CD1c-positive myeloid dendritic cell (primary cell): ENCODE data around the gene RUNX3.
A peak's percentile ranks its signal among the peaks of the same experiment; 100 is the strongest.

Experiments used
- DNase-seq: peaks from one replicate; pipeline ENCODE4 v3.0.0-alpha.2; 2016; ENCODE audit errors: extremely low spot score

The RUNX3 gene

DNA sequence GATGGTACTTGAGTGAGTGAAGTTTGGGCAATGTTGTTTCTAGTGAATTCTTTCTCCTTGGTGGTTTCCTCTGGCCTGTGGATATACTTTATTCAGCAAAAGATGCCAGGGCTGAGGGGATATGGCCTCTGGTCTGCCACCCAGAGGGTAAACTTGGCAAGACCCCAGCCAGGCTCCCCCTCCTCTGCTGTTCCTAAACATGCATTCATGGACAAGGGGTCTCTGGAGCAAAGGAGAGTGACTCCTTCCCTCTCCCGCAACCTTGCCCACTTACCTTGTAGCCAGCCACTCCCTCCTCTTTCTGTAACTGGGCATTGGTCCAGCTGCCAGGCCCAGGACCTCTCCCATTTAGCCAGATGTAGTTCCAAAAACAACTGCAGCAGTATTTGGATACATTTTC is 43.8 kb downstream of the RUNX3 start:
- DNase-seq = no peak

DNA sequence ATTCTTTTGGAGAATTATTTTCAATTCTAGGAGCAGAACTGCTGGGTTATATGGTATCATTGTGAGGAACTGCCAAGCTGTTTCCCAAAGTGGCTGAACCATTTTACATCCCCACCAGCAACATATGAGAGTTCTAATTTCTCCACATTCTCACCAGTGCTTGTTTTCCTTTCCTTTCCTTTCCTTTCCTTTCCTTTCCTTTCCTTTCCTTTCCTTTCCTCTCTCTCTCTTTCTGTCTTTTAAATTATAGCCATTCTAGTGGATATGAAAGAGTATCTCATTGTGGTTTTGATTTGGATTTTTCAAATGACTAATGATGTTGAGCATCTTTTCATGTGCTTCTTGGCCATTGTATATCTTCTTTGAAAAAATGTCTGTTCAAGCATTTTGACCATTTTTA is 45.3 kb downstream of the RUNX3 start:
- DNase-seq = no peak

DNA sequence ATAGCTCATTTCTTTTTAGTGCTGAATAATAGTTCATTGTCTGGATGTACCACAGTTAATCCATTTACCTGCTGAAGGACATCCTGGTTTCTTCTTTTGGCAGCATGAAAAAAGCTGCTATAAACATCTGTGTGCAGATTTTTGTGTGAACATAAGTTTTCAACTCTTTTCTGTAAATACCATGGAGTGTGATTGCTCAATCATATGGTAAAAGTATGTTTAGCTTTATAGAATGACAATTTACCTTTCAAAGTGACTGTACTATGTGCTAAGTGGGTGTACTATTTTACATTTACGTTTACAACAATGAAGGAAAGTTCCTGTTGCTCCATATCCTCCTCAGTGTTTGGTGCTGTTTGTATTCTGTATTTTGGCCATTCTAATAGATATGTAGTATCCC is 49.0 kb downstream of the RUNX3 start:
- no peak for DNase-seq

DNA sequence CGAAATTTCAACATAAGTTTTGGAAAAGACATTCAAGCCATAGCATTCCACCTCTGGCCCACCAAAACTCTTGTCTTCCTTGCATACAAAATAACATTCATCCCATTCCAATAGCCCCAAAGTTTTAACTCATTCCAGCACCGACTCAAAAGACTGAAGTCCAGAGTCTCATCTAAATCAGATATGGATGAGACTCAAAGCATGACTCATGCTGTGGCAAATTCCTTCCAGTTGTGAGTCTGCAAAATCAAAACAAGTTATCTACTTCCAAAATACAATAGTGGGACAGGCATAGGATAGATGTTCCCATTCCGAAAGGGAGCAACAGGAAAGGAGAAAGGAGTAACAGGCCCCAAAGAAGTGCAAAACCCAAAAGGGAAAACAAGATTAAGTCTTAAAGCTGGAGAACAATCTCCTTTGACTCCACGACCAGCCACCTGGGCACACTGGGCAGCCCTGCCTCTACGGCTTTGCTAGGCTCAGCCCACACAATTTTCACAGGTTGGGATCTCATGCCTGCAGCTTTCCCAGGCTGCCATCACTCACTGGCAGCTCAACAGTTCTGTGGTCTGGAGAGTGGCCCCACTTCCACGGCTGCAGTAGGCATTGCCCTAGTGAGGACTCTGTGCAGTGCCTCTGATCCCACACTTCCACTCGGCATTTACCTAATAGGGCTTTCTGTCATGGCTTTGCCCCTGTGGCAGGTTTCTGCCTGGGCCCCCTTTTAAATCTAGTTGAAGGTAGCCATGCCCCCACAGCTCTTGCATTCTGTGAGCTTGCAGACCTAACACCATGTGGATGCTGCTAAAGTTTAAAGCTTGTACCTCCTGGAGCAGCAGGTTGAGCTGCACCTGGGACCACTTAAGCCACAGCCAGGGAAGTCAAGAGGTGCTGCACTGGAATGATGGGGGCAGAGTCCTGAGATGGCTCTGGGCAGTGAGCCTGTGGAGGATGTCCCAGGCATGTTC is 51.0 kb downstream of the RUNX3 start:
- DNase-seq = no peak

DNA sequence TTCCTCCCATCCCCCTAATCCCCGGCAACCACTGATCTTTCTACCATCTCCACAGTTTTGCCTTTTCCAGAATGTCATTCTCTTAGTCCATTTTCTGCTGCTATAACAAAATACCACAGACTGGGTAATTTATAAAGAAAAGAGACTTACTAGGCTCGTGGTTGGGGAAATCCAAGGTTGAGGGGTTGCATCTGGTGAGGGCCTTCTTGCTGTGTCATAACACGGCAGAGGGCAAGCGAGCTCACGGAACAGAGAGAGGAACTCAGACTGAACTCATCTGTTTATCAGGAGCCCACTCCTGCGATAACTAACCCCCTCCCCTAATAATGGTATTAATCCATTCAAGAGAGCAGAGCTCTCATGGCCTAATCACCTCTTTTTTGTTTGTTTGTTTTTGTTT is 52.0 kb downstream of the RUNX3 start:
- no peak for DNase-seq

DNA sequence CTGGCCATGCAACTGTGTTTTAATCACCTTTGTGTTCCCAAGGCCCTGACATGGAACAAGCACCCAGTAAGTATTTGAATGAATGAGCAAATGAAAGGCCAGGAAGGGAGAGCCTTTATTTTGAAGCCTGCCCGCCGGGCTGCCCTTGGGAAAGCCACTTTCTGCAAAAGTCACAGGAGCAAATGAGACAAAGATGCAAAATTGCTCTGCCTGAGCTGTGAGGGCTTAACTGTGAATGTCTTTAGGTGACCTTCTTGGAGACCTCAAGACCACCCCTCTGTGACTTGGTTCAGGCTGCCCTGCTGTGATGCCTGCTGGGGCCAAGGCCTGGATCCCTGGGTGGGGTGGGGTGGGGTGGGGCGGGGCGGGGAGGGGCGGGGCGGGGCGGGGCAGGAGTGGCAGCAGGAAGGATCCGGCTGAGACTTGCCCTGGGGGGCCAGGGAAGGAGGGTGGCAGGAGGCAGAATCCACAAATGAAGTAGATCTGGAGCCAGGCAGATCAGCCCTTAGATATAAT is 54.0 kb downstream of the RUNX3 start:
- no peak for DNase-seq

DNA sequence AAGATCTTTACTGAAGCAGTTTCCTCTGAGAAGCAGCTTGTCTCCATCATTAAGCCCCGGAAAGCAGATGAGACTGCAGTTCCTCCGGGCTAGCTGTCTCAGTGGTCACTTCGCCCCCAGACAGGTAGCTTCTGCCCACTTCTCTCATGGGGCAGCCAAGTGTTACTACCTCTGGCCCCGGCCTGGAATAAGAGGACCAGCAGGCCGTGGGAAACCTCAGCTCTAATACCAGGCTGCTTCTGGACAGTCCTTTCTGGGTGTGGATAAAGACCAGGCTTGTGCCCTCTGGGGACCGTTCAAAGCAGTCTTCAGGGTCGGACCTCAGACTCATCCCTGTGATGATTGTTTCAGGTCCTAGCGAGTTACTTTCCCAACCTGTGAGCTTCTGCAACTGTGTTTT is 54.8 kb downstream of the RUNX3 start:
- no peak for DNase-seq

DNA sequence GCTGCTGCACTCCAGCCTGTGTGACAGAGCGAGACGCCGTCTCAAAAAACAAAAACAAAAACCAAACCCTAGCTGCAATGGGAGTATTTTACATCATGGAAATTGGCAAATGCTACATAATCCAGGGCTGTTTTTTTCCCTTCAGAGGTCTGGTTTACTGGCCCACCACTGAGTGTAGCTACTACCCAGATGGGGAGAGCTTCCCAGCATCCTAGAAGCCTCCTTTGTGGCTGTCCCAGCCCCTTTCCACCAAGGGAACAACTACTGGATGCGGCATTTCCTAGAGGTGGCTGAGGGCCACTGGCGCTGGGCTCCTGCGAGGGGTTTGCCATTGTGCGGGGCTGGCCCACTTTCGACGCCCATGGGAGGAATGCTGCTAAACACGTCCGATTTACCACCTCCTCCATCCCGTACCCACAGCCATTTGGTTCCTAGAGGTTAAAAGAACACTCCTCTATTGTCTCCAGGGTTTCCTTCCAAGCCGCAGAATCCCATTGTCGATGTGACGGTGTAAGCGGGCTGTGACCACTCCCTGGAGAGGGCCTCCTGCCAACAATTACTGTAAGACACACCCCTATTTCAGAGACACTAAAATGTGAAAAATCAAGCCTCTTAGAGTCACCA is 55.4 kb downstream of the RUNX3 start:
- DNase-seq = no peak

DNA sequence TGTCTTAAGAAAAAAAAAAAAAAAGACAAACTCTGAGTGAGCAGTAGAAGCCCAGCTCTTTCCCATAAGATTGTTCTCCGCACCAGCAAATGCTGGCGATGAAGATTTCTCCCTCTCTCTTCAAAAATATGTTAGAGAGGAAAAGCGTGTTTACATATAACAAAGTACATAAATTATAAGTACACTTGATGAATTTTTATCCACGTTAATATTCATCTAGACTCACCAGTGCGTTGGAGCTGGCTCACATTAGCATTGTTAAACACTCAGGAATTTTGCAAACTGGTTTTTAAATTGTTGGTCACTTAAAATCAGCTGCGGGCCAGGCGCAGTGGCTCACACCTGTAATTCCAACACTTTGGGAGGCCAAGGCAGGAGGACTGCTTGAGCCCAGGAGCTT is 56.0 kb downstream of the RUNX3 start:
- DNase-seq = no peak

DNA sequence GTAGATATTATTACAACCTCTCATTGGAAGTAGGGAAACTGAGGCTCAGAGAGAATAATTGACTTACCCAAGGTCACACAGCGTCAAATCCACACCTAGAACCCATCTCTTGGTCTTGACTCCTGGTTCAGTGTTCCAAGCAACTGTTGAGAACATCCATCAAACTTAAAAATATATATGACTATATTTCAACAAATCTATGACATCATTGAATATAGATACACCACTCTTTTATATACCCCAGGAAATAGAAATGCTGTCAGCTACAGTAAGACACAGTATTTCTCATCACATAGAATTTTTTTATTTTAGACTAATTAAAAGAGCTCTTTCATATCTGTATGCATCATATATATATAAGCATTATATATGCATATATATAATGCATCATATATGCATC is 56.9 kb downstream of the RUNX3 start:
- DNase-seq = no peak

DNA sequence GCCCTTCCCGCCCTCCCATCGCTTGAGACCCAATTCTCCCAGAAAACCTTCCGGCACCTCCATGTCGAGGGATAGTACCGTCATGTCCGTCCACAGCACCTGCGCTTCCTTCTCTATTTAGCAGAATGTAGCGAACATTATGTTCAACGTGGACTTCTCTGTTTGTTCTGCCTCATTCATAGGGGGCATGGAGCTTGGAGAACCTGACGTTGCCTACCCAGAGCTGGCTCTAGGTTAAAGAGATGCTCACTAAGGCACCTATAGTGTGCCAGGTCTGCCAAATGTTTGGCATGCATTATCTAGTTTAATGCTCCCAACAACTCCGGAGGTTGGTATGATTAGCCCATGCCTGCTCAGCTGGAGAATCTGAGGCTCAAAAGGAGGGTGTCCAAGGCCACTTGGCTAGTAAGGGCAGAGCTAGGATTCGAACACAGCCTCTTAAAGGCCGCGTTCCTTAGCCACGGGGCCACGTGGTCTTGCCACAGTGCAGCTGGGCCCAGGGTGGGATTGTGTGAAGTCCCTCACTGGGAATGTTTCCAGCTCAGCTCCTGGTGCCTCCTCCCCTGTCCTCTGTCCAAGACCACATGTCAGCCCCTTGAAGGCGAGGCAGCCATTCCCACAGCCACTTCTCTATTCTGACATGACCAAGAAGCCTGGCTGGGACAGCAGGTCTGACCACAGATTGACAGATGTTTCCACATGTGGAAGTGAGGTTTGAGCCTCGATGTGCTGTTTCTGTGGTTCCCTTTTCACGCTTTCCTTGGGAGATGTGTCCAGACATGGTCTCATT is 57.8 kb downstream of the RUNX3 start:
- DNase-seq = peak; percentile 72

DNA sequence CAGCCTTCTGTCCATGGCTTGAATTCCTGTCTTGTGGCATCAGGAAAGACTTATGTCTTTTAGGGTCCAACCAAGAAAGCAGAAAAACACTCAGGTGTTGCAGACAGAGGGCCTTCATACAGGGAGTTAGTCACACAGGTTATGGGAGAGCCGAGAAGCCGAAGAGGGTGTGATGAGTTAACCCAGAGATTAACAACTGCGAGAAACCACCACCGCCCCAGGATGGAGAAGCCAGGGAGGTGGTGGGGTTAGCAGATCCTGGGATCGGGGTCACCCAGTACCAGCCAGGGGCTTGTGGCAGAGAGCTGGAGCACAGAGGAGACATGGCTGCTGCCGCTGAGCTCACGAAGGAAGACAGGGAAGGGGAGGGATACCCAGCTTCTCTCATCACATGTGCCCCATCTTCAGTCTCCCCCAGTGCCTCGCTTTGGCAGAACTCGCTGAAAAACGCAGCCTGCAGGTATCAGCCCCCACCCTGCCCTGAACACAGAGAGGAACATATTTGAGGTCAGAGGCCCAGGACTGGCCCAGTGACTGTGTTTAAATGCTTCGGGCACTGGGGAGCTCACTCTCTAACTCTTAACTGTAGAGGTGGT is 58.7 kb downstream of the RUNX3 start:
- no peak for DNase-seq

DNA sequence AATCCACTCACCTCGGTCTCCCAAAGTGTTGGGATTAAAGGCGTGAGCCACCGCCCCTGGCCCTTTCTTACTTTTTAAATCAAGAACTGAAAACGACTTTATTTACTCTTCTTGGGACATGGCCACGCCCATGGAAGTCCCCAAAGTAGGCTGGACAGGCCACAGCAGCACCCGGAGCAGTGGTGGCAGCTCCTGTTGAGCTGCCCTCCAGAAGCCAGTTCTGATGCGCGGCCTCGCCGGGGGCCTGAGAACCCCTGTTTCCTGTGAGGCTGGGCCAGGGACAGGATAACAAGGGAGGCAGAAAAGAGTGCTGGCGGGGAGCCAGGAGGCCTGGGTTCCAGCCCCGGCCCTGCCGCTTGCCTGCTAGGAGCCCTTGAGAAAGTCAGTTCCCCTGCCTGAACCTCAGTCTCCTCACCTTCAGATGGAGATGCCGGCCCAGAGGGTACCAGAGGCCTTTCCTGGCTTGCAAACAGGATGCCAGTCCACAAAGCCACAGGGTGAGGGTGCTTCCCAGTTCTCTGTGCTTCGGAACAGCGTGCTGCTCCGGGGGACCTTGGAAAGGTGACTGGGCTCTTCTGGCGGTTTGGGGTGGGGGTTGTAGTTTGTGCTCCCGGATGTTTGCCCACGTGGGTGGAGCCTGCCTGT is 59.4 kb downstream of the RUNX3 start:
- peak; percentile 51 for DNase-seq

DNA sequence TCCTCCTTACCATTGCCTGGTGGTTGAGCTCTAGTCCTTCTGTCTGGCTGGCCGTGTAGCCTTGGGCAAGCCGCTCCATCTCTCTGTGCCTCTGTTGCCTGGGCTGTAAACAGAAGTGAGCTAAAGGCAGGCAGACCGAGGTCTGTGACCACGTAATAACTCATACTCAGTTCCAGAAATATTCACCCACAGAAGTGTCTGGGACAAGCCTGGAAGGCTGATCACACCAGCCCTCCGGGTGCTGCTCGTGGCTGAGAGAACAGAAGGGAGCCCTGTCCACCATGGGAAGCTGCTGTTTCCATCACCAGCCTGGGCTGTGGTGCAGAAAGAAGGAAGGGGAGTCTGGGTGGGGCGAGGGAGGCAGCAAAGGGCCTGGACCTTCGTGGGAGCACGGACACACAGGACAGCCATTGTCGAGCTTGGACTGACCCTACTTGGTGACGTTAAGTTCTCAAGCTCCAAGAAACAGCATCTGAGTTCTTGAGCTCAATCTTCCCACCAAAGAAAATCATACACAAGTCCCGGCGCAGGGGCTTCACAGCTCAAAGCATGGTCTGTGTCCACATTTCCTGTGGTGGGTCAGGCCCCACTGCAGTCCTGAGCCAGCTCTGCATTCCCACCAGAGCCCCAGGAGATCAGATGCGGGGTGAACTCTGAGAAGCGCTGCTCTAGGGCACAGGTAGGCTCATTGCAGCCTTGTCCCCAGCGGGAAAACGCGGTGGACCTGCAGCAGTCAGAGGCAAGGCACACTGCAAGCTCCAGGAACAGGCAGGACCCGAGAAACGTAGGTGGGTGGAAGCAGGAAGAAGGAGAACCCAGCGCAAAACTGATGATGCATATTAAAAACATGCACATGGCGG is 61.8 kb downstream of the RUNX3 start:
- DNase-seq = no peak

DNA sequence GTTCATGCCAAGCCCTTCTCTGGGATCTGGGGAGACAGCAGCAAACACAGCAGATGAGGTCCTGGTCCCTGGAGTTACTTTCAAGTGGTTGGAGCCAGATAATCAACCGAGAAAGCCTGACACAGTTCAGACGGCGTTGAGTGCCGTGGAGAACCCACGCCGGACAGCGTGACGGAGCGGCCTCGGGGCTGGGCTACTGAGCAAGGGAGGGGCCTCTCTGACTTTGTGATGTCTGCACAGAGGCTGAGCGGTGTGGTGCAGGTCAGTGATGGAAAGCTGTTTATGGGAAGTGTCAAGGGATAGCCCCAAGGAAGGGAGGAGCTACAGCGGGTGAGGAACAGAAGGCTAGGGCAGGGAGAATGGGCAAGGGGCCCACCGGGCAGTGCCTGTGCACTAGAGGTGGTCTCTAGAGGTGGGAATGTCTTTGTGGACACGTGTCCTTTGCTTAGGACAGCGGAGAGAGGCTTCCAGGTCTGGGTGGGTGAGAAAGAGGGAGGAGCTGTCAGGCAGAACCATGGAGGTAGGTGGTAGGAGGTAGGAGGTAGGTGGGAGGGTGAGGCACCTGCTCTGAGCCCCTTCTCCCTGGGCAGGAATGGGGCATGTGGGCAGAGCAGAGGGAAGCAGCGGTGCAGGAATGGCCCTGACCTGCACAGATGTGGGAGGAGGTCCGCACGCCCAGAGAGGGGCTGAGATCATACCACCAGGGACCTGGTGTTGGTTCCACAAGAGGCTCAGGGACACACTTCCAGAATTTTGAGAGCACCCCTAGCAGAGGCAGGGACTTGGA is 62.8 kb downstream of the RUNX3 start:
- DNase-seq = no peak

DNA sequence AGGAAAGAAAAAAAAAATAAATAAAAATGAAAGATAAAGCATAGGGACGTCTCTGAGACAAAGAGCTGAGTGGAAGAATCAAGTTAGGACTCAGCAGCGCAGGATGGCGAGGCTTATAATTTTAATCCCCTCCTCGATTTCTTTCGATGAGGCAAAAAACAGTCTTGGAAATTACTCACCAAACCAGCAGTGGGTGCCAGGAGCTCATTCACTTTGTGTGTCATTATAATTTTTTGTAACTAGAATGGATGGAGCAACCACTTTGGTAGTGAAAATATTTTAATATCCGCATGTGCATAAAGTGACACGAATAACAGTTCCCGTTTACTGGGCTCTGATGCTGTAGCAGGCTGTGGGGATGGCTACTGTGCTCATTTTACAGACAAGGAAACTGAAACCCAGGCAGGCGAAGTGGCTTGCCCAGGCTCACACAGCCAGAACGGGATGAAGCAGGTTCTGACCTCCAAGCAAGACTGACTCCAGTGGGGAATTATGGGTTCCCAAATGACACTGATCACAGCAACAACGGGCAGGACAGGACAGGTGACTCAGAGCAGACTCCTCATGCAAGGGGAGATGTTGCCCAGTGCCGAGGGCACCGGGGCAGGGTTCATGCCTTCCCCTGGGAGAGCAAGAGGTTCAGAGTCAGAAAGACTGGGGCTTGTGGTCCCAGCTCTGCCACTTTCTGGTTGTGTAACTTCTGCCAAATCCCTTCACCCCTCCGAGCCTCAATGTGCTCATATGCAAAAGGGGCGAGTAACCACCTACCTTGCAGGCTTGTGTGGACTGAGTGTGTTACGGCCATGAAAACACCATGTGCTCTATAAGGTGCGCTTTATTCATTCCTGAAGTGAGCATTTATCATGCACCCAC is 63.6 kb downstream of the RUNX3 start:
- no peak for DNase-seq

DNA sequence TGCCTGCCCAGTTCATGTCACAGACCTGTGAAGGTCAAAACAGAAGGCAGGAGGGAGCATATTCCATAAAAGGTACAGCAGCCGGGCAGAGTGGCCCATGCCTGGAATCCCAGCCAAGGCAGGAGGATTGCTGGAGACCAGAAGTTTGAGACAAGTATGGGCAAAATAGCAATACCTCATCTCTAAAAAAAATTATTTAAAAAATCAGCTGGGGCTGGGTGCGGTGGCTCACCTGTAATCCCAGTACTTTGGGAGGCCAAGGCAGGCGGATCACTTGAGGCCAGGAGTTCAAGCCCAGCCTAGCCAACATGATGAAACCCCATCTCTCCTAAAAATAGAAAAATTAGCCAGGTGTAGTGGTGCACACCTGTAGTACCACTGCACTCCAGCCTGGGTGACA is 64.5 kb downstream of the RUNX3 start:
- DNase-seq = no peak

DNA sequence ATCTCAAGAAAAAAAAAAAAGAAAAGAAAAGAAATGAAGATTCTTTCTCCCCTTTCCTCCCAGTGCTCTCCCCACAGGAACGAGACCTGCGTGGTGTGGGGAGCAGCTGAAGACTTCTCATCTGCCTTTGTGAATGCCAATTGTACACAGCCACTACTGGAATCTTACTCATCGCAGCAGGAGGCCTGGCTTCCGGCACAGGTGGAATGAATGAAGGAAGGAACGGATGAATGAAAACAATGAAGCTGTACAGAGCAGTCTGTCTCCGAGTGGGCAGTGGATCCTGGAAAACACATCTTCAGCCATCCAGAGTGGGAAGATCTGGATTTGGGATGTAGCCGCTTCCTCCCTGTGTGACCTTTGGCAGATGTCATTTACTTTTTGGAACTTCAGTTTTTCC is 64.9 kb downstream of the RUNX3 start:
- no peak for DNase-seq

DNA sequence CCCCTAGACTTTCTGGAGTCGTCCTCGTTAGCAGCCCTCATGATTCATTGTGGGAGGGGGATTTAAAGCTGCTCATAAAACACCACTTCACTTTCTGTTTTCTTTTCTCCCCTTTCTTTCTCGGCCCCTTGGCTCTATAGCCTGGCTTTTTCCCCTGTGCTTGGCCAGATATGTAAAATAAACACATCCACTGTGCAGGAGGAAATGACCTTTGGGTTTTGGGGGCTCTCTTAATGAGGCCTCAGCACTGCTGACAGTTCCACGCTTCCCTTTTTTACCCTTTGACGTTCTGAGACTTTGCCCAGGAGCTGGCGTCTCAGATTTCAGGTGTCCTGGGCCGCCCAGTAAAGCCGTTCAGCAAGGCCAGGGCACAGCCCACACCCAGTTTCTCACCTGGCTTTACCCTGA is 65.7 kb downstream of the RUNX3 start:
- peak; percentile 13 for DNase-seq
